Measurements from ENCODE around the gene PTPN22.

GRCh38 chr1:113836534-113836933 lies 35.0 kb downstream of the PTPN22 start:
- no peak for TF ChIP-seq GATA2 (IDR thresholded peaks at IDR 0.05; ENCODE audit: low read depth, low read length)
- TF ChIP-seq GATA3 (IDR thresholded peaks at IDR 0.05; ENCODE audit: low read depth, low read length) = no peak

Measured in SH-SY5Y (cell line).